Measurements from ENCODE around the gene AFF3. TPM values are rescaled to one million over a fixed set of nuclear protein-coding genes. Genes with fewer than 3 reads are reported as not detected.

Gene AFF3
- total and polyA plus RNA-seq, 2 donors (not counting 3 experiments of a cell fraction or from before 2014, with no cell fraction given): 0.06 to 0.07 TPM

DNA sequence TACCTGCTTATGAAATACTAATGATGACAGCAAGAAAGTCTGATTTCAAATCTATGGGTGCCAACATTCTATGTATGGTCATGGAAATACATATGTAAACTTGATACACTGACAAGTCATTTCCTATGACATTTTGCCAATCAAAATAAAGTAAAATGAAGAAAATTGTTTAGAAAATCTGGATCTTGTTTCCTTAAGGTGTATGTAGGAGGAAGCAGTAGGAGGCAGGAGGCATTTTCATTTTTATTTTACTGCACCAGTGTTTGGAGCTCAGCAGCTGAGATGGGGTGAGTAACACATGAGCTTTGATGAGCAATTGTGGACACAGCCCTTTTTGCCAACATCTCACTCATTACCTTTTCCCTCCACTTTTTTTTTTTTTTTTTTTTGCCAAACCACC is 167.0 kb downstream of the AFF3 start:
- Histone ChIP-seq H3K9me3 (replicated peaks; ENCODE audit: control insufficient read depth, insufficient read depth, low read length) (no peaks in the 10 kb centered on the region), H3K27ac (ENCODE audit: insufficient read depth, low read depth, low read length) (no peak overlapping the region), H3K27me3 (ENCODE audit: control insufficient read depth in 2 of 2, insufficient read depth in 2 of 2, low read length in 2 of 2) (peaks cover 0 to 1% of the 10 kb centered on the region in 2 experiments), H3K9me1 (replicated peaks; ENCODE audit: control insufficient read depth, extremely low read depth, insufficient read depth, low read length) (no peaks in the 10 kb centered on the region), H3K9ac (replicated peaks; ENCODE audit: extremely low read depth, insufficient read depth, low read length) (no peak overlapping the region), H4K20me1 (replicated peaks; ENCODE audit: control insufficient read depth, extremely low read depth, insufficient read depth, low read length) (no peaks in the 10 kb centered on the region), H3K4me1 (ENCODE audit: control insufficient read depth, extremely low read depth, insufficient read depth, low read length) (peaks cover 13% of the 10 kb centered on the region), H2AFZ (ENCODE audit: low read depth, low read length) (no peak overlapping the region), H3K4me2 (ENCODE audit: insufficient read depth, low read length) (peak overlapping the region; percentile 27), H3K79me2 (ENCODE audit: control insufficient read depth, insufficient read depth, low read length) (no peaks in the 10 kb centered on the region), H3K36me3 (ENCODE audit: control insufficient read depth in 2 of 2, extremely low read depth in 1 of 2, insufficient read depth in 2 of 2, low read length in 2 of 2) (no peaks in the 10 kb centered on the region), H3K4me3 (replicated peaks in 1 of 3; ENCODE audit: insufficient read depth in 1 of 3, low read depth in 1 of 3, low read length in 3 of 3) (no peak overlapping the region)
- BruUV-seq (replicated peaks): no TSS peak
- FAIRE-seq (peak; percentile 67), DNase-seq (ENCODE audit: low read depth, low spot score) (peak; percentile 61)
- ChIA-PET POLR2A (interaction anchor here (0.7 kb wide), 1 partner anchor 28 kb away, joined by 4 read pairs; no protein-coding TSS in a partner anchor), CTCF (interaction anchor here (1.0 to 2.5 kb wide), 5 partner anchors 9 to 416 kb away, joined by 3 to 12 read pairs (median 5); no protein-coding TSS in a partner anchor)
- peak; percentile 4 for TF ChIP-seq FOS (IDR thresholded peaks at IDR 0.05; ENCODE audit: borderline replicate concordance, insufficient read depth, low read length)
- TF ChIP-seq POLR2A (IDR thresholded peaks at IDR 0.05; ENCODE audit: low read depth, low read length): no peak
- TF ChIP-seq, protein P1, sequence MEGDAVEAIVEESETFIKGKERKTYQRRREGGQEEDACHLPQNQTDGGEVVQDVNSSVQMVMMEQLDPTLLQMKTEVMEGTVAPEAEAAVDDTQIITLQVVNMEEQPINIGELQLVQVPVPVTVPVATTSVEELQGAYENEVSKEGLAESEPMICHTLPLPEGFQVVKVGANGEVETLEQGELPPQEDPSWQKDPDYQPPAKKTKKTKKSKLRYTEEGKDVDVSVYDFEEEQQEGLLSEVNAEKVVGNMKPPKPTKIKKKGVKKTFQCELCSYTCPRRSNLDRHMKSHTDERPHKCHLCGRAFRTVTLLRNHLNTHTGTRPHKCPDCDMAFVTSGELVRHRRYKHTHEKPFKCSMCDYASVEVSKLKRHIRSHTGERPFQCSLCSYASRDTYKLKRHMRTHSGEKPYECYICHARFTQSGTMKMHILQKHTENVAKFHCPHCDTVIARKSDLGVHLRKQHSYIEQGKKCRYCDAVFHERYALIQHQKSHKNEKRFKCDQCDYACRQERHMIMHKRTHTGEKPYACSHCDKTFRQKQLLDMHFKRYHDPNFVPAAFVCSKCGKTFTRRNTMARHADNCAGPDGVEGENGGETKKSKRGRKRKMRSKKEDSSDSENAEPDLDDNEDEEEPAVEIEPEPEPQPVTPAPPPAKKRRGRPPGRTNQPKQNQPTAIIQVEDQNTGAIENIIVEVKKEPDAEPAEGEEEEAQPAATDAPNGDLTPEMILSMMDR (IDR thresholded peaks at IDR 0.05; ENCODE audit: extremely low read depth in 1 of 2, insufficient read depth in 1 of 2, low read depth in 1 of 2, low read length in 2 of 2): no peak
- no peak for TF ChIP-seq POLR2AphosphoS5 (IDR thresholded peaks at IDR 0.05; ENCODE audit: insufficient read depth, low read depth, low read length)
- dilution Hi-C loops (cut with MboI; ENCODE audit: extremely low pct_ligation_motif_present, low sequenced_read_pairs): no loop called here
- intact Hi-C loops (cut with micrococcal nuclease): no loop called here

DNA sequence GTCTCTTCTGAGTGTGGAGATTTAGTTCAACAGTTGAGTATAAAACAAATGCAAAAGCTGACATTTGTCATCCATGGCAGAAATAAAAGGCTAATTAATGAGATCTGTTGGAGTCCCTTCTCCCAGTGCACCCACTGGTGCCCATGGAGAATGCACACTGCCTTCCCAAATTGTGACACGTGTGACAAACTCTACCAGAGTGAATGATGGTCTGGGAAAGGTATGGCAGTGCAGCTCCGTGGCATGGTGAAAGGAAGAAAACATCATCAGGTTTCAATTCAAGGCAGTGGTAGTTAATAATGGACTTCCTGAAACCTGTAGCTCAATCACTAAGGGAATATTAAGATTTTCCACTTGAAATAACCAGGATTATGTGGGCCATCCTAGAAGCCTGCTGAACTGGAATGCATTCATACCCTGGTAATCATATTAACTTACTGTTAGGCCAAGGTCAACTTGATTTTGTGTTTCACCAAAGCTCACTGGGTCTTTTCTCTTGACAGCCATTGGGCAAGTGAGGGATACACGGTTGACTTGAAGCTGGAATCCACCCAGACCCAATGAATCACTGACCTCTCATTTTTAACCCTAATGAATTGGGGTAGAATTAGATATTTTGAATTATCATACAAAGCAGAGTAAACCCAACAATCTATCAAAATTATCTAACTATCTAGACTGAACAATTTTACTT is 167.6 kb downstream of the AFF3 start:
- Histone ChIP-seq H3K27ac (ENCODE audit: insufficient read depth, low read depth, low read length) (no peak overlapping the region), H2AFZ (ENCODE audit: low read depth, low read length) (no peak overlapping the region), H3K9me1 (replicated peaks; ENCODE audit: control insufficient read depth, extremely low read depth, insufficient read depth, low read length) (no peaks in the 10 kb centered on the region), H3K27me3 (ENCODE audit: control insufficient read depth in 2 of 2, insufficient read depth in 2 of 2, low read length in 2 of 2) (peaks cover 0 to 1% of the 10 kb centered on the region in 2 experiments), H3K4me1 (ENCODE audit: control insufficient read depth, extremely low read depth, insufficient read depth, low read length) (peaks cover 13% of the 10 kb centered on the region), H3K9me3 (replicated peaks; ENCODE audit: control insufficient read depth, insufficient read depth, low read length) (no peaks in the 10 kb centered on the region), H3K4me3 (replicated peaks in 1 of 3; ENCODE audit: insufficient read depth in 1 of 3, low read depth in 1 of 3, low read length in 3 of 3) (no peak overlapping the region), H3K36me3 (ENCODE audit: control insufficient read depth in 2 of 2, extremely low read depth in 1 of 2, insufficient read depth in 2 of 2, low read length in 2 of 2) (no peaks in the 10 kb centered on the region), H3K79me2 (ENCODE audit: control insufficient read depth, insufficient read depth, low read length) (no peaks in the 10 kb centered on the region), H4K20me1 (replicated peaks; ENCODE audit: control insufficient read depth, extremely low read depth, insufficient read depth, low read length) (no peaks in the 10 kb centered on the region), H3K9ac (replicated peaks; ENCODE audit: extremely low read depth, insufficient read depth, low read length) (no peak overlapping the region), H3K4me2 (ENCODE audit: insufficient read depth, low read length) (peak overlapping the region; percentile 27)
- no TSS peak for BruUV-seq (replicated peaks)
- dilution Hi-C loops (cut with MboI; ENCODE audit: extremely low pct_ligation_motif_present, low sequenced_read_pairs): no loop called here
- TF ChIP-seq GATA2 (IDR thresholded peaks at IDR 0.05; ENCODE audit: insufficient read depth, insufficient read length, low read depth, low read length) (no peak), JUN (IDR thresholded peaks at IDR 0.05; ENCODE audit: borderline replicate concordance, insufficient read depth, insufficient read length, low read depth) (no peak), FOS (IDR thresholded peaks at IDR 0.05; ENCODE audit: borderline replicate concordance, insufficient read depth, low read length) (no peak), POLR2A (IDR thresholded peaks at IDR 0.05; ENCODE audit: low read depth, low read length) (no peak), MYC (IDR thresholded peaks at IDR 0.05; ENCODE audit: low read depth, low read length) (no peak), EZH2 (IDR thresholded peaks at IDR 0.05; ENCODE audit: borderline replicate concordance, low read depth, low read length, severe bottlenecking) (no peak), POLR2AphosphoS5 (IDR thresholded peaks at IDR 0.05; ENCODE audit: insufficient read depth, low read depth, low read length) (no peak)
- TF ChIP-seq, protein P2, sequence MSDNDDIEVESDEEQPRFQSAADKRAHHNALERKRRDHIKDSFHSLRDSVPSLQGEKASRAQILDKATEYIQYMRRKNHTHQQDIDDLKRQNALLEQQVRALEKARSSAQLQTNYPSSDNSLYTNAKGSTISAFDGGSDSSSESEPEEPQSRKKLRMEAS (IDR thresholded peaks at IDR 0.05; ENCODE audit: insufficient read depth, insufficient read length): no peak
- TF ChIP-seq, protein P1 (IDR thresholded peaks at IDR 0.05; ENCODE audit: extremely low read depth in 1 of 2, insufficient read depth in 1 of 2, low read depth in 1 of 2, low read length in 2 of 2): no peak
- POLR2A ChIA-PET: interaction anchor here (0.7 kb wide), 1 partner anchor 29 kb away, joined by 4 read pairs; no protein-coding TSS in a partner anchor
- intact Hi-C loops (cut with micrococcal nuclease): no loop called here
- CTCF ChIA-PET: interaction anchor here (1.0 to 2.5 kb wide), 5 partner anchors 9 to 416 kb away, joined by 3 to 12 read pairs (median 5); no protein-coding TSS in a partner anchor
- DNase-seq (ENCODE audit: low read depth, low spot score) (no peak), FAIRE-seq (peak; percentile 15)
